ENCODE measurements around the gene SLC66A2.
A peak's percentile ranks its signal among the peaks of the same experiment; 100 is the strongest.

SLC66A2 gene

GRCh38 chr18:79918615-79919011, 32.8 kb downstream of the SLC66A2 start:
- H3K4me1 ChIP-seq = peaks cover 0 to 20% (median 14%) of the 10 kb centered on the region in 10 experiments; a peak in 15 of 20 replicates
- no peak overlapping the region for H3K9ac ChIP-seq
- no peak overlapping the region for H3K27ac ChIP-seq
- no peak overlapping the region for H3K4me3 ChIP-seq
- H3K4me2 ChIP-seq = no peak overlapping the region
- peaks cover 54 to 72% (median 63%) of the 10 kb centered on the region in 11 experiments for H3K36me3 ChIP-seq
- no peak for TF ChIP-seq Cebpa-rat (IDR thresholded peaks at IDR 0.05)
- peaks cover 6 to 44% (median 36%) of the 10 kb centered on the region in 11 experiments; a peak in 21 of 22 replicates for H3K9me3 ChIP-seq (replicated peaks in 1 of 11)
- H3K27me3 ChIP-seq = no peaks in the 10 kb centered on the region
- H4K20me1 ChIP-seq = peaks cover 39 to 68% (median 57%) of the 10 kb centered on the region in 11 experiments

DNA sequence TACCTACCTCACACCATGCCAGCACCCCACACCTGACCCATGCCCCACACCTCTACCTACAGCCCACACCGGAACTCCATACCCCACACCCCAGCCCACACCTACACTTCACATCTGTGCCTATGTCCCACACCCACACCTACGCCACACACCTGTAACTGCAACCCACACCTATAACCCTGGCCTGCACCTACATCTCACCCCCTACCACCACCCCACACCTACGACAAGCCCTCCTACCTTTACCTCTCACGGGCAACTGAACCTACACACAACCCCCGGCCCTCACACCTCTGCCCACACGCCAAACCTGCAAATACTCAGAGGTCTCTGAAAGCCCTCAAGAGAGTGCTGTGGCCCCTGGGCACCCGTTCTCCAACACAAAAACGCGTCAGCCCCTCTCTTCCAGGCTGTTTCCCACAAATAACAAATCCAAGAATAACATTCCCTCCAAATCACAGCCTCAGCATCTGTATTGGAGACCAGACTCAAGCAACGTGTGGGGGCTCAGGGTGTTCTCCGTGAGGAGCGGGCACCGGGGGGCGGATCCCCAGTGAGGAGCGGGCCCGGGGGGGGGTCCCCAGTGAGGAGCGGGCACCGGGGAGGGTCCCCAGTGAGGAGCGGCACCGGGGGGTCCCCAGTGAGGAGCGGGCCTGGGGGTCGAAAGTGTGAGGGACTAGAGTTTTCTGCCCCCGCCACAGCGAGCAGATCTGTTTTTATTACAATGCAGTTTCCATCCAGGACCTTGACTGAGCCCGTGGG, 33.4 kb downstream of the SLC66A2 start:
- no peak for TF ChIP-seq Cebpa-rat (IDR thresholded peaks at IDR 0.05)
- peaks cover 6 to 43% (median 36%) of the 10 kb centered on the region in 11 experiments; a peak in 21 of 22 replicates for H3K9me3 ChIP-seq (replicated peaks in 1 of 11)
- no peak overlapping the region for H3K27ac ChIP-seq
- H3K4me1 ChIP-seq = peaks cover 0 to 24% (median 20%) of the 10 kb centered on the region in 10 experiments; a peak in 17 of 20 replicates
- H3K9ac ChIP-seq = no peak overlapping the region
- no peak overlapping the region for H3K4me2 ChIP-seq
- peaks cover 50 to 72% (median 63%) of the 10 kb centered on the region in 11 experiments for H3K36me3 ChIP-seq
- H3K27me3 ChIP-seq = no peaks in the 10 kb centered on the region
- H4K20me1 ChIP-seq = peaks cover 44 to 69% (median 61%) of the 10 kb centered on the region in 11 experiments
- no peak overlapping the region for H3K4me3 ChIP-seq

DNA sequence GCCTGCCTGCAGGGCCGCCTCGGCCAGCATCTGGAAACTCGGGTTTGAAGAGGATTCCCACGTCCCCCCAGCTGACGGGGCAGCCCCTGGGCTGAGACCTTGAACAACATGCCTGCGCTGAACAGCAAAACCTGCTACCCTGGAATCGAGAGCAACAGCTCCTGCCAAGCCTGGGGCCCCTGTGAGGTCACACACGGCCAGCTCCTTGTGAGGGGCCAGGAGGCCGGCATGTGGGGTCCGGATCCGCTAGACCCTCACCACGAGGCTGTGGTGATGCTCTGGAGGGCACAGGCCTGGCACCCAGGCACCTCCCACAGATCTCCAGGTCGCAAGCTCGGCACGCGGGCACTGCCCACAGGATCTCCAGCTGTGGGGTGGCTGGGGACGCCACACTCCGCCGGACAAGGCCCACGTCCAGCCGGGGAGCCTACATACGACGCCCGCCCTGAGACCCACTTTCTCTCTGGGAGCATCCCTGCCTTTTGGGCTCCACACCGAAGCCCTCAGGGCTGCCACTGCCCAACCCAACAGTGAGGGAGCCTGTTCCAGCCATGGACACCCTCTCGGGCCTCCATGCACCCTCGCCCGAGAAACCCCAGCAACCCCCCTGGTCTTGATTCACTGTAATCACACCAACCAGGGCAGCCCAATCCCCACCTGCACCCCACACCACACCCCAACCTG, 34.1 kb downstream of the SLC66A2 start:
- no peak for TF ChIP-seq Cebpa-rat (IDR thresholded peaks at IDR 0.05)
- Histone ChIP-seq H3K9ac (no peak overlapping the region), H4K20me1 (peaks cover 51 to 74% (median 66%) of the 10 kb centered on the region in 11 experiments), H3K4me3 (no peak overlapping the region), H3K27ac (no peak overlapping the region), H3K4me1 (peaks cover 0 to 31% (median 27%) of the 10 kb centered on the region in 10 experiments; a peak in 17 of 20 replicates), H3K9me3 (replicated peaks in 1 of 11) (peaks cover 6 to 43% (median 36%) of the 10 kb centered on the region in 11 experiments; a peak in 21 of 22 replicates), H3K4me2 (no peak overlapping the region), H3K36me3 (peaks cover 54 to 75% (median 66%) of the 10 kb centered on the region in 11 experiments), H3K27me3 (no peaks in the 10 kb centered on the region)

DNA sequence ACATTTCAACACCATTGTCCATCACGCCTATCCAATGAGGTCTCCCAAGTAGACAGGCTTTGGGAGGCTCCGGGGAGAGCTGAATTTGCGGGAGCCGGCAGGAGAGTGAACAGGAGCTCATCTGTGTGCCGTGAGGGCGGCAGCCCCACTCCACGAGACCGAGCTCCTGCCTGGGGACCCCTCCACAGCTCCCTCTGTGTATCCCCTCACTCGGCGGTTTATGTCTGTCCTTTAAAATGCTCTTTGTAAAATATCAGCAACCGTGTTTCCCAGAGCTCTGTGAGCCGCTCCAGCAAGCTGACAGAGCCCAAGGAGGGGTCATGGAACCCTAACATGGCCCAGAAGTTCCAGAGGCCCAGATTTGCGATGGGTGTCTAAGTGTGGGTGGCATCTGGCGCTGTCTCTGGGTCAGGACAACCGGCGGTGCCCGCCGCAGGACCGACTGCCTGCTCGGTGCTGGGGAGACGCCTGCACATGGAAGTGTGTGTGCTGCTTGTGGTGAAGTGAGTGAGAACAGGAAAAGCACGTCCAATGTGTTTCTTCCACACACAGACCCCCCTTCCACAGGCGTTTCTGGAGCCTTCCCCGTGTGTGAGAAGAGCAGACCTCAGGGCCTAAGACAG, 34.8 kb downstream of the SLC66A2 start:
- H3K9me3 ChIP-seq (replicated peaks in 1 of 11) = peaks cover 6 to 41% (median 36%) of the 10 kb centered on the region in 11 experiments; a peak in 21 of 22 replicates
- H3K27me3 ChIP-seq = no peaks in the 10 kb centered on the region
- no peak for TF ChIP-seq Cebpa-rat (IDR thresholded peaks at IDR 0.05)
- no peak overlapping the region for H3K9ac ChIP-seq
- peaks cover 0 to 33% (median 27%) of the 10 kb centered on the region in 10 experiments; a peak in 17 of 20 replicates for H3K4me1 ChIP-seq
- peaks cover 51 to 73% (median 62%) of the 10 kb centered on the region in 11 experiments for H3K36me3 ChIP-seq
- no peak overlapping the region for H3K4me2 ChIP-seq
- peaks cover 56 to 77% (median 68%) of the 10 kb centered on the region in 11 experiments for H4K20me1 ChIP-seq
- H3K27ac ChIP-seq = no peak overlapping the region
- no peak overlapping the region for H3K4me3 ChIP-seq

DNA sequence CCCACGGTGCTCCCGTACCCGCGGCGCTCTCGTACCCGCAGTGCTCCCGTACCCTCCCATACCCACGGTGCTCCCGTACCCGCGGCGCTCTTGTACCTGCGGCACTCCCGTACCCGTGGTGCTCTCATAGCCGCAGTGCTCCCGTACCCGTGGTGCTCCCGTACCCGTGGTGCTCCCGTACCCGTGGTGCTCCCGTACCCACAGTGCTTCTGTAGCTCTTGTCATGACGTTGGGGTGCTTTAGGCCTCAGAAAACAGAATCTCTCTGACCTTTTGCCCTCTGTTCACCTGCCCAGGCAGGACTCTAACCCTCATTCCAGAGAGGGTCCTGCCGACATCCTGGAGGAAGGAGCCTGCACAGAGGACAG, 35.3 kb downstream of the SLC66A2 start:
- H3K9ac ChIP-seq = no peak overlapping the region
- H3K27me3 ChIP-seq = no peaks in the 10 kb centered on the region
- H3K36me3 ChIP-seq = peaks cover 54 to 78% (median 65%) of the 10 kb centered on the region in 11 experiments
- H3K27ac ChIP-seq = no peak overlapping the region
- H3K4me1 ChIP-seq = peaks cover 0 to 33% (median 27%) of the 10 kb centered on the region in 10 experiments; a peak in 17 of 20 replicates
- peaks cover 59 to 82% (median 73%) of the 10 kb centered on the region in 11 experiments for H4K20me1 ChIP-seq
- peaks cover 6 to 41% (median 36%) of the 10 kb centered on the region in 11 experiments; a peak in 21 of 22 replicates for H3K9me3 ChIP-seq (replicated peaks in 1 of 11)
- no peak for TF ChIP-seq Cebpa-rat (IDR thresholded peaks at IDR 0.05)
- H3K4me3 ChIP-seq = no peak overlapping the region
- H3K4me2 ChIP-seq = no peak overlapping the region

GRCh38 chr18:79915161-79916127, 36.0 kb downstream of the SLC66A2 start:
- TF ChIP-seq Cebpa-rat (IDR thresholded peaks at IDR 0.05) = no peak
- Histone ChIP-seq H3K4me3 (no peak overlapping the region), H3K27ac (no peak overlapping the region), H3K9me3 (replicated peaks in 1 of 11) (peaks cover 6 to 41% (median 36%) of the 10 kb centered on the region in 11 experiments; a peak in 21 of 22 replicates), H3K4me1 (peaks cover 0 to 33% (median 27%) of the 10 kb centered on the region in 10 experiments; a peak in 17 of 20 replicates), H3K4me2 (peak overlapping the region in 5 of 11 experiments; percentile 46 to 75 (median 73); a peak in 4 of 22 replicates), H3K9ac (no peak overlapping the region), H3K27me3 (no peaks in the 10 kb centered on the region), H4K20me1 (peaks cover 64 to 89% (median 78%) of the 10 kb centered on the region in 11 experiments), H3K36me3 (peaks cover 61 to 85% (median 72%) of the 10 kb centered on the region in 11 experiments)

- H3K4me2 ChIP-seq = peak overlapping the region in 9 of 11 experiments; percentile 2 to 75 (median 68); a peak in 15 of 22 replicates
- no peak overlapping the region for H3K27ac ChIP-seq
- no peak overlapping the region for H3K4me3 ChIP-seq
- H3K9me3 ChIP-seq (replicated peaks in 1 of 11) = peaks cover 6 to 41% (median 36%) of the 10 kb centered on the region in 11 experiments; a peak in 21 of 22 replicates
- no peaks in the 10 kb centered on the region for H3K27me3 ChIP-seq
- H4K20me1 ChIP-seq = peaks cover 64 to 96% (median 80%) of the 10 kb centered on the region in 11 experiments
- peak overlapping the region in 1 of 11 experiments; percentile 13; a peak in 1 of 22 replicates for H3K9ac ChIP-seq
- no peak for TF ChIP-seq Cebpa-rat (IDR thresholded peaks at IDR 0.05)
- H3K4me1 ChIP-seq = peaks cover 0 to 33% (median 27%) of the 10 kb centered on the region in 10 experiments; a peak in 17 of 20 replicates
- H3K36me3 ChIP-seq = peaks cover 64 to 92% (median 73%) of the 10 kb centered on the region in 11 experiments
Measured at GRCh38 chr18:79914614-79915160, 36.8 kb downstream of the SLC66A2 start.

All from BLaER1 treated with 17β-estradiol and CSF1 and Interleukin-3, amounts not matched to agents 10 nM and 100 nM (cell line).